MM.1S (cell line): ENCODE measurements around the gene TMEM141.

ENCODE experiments used
- DNase-seq: peaks from one replicate; pipeline ENCODE4 v3.0.0-alpha.2; 2015
- H2AFZ ChIP-seq: fragments of 300-600 bp; sonication (generic); 2 replicates; pipeline ENCODE4 v1.6.0; 2016; ENCODE audit warnings: antibody characterized with exemption, low read length
- H3F3A ChIP-seq: fragments of 300-600 bp; sonication (generic); 2 replicates; pipeline ENCODE4 v1.6.1; 2016; ENCODE audit warnings: mild to moderate bottlenecking, antibody characterized with exemption, low read length, moderate library complexity, mixed read lengths; ENCODE audit not compliant: insufficient read depth
- H3K27ac ChIP-seq: fragments of 300-600 bp; sonication (generic); 2 replicates; pipeline ENCODE4 v1.5.1; 2016; ENCODE audit warnings: mild to moderate bottlenecking, low read length
- H3K27me3 ChIP-seq: fragments of 300-600 bp; sonication (generic); replicated peaks from 2 replicates; pipeline ENCODE4 v1.6.0; 2016; ENCODE audit warnings: low read length; ENCODE audit not compliant: insufficient read depth
- H3K36me3 ChIP-seq: fragments of 300-600 bp; sonication (generic); replicated peaks from 2 replicates; pipeline ENCODE4 v1.6.1; 2016; ENCODE audit warnings: mild to moderate bottlenecking, low read length, mixed read lengths; ENCODE audit not compliant: insufficient read depth
- H3K4me1 ChIP-seq: fragments of 300-600 bp; sonication (generic); 2 replicates; pipeline ENCODE4 v1.6.1; 2016; ENCODE audit warnings: low read length, mixed read lengths
- H3K4me2 ChIP-seq: fragments of 300-600 bp; sonication (generic); 2 replicates; pipeline ENCODE4 v1.6.0; 2016; ENCODE audit warnings: low read depth, low read length
- H3K4me3 ChIP-seq: fragments of 300-600 bp; sonication (generic); 2 replicates; pipeline ENCODE4 v1.5.1; 2016; ENCODE audit warnings: low read length, mixed read lengths
- H3K79me2 ChIP-seq: fragments of 300-600 bp; sonication (generic); 2 replicates; pipeline ENCODE4 v1.6.1; 2016; ENCODE audit warnings: mixed run types, low read length, mixed read lengths
- H3K9ac ChIP-seq: fragments of 300-600 bp; sonication (generic); 2 replicates; pipeline ENCODE4 v1.6.1; 2016; ENCODE audit warnings: low read length, mixed read lengths
- H3K9me2 ChIP-seq: fragments of 300-600 bp; sonication (generic); replicated peaks from 2 replicates; pipeline ENCODE4 v1.6.1; 2016; ENCODE audit warnings: mild to moderate bottlenecking, low read length, mixed read lengths; ENCODE audit not compliant: insufficient read depth
- H3K9me3 ChIP-seq: fragments of 300-600 bp; sonication (generic); replicated peaks from 2 replicates; pipeline ENCODE4 v1.6.1; 2016; ENCODE audit warnings: mild to moderate bottlenecking, low read length, mixed read lengths; ENCODE audit not compliant: insufficient read depth
- H4K20me1 ChIP-seq: fragments of 300-600 bp; sonication (generic); 2 replicates; pipeline ENCODE4 v1.6.1; 2016; ENCODE audit warnings: mild to moderate bottlenecking, low read length, moderate library complexity, mixed read lengths; ENCODE audit not compliant: insufficient read depth
- CTCF ChIP-seq: fragments of 300-600 bp; sonication (generic); IDR thresholded peaks from 2 replicates; pipeline ENCODE4 v1.5.1; 2016; ENCODE audit warnings: antibody characterized with exemption, low read length, mixed read lengths
- EZH2 ChIP-seq: fragments of 300-600 bp; sonication (generic); optimal IDR thresholded peaks from 2 replicates; pipeline ENCODE3; 2017; ENCODE audit warnings: low read depth, mild to moderate bottlenecking, antibody characterized with exemption, low read length, mixed read lengths
- EZH2phosphoT487 ChIP-seq: fragments of 300-600 bp; sonication (generic); IDR thresholded peaks from 2 replicates; pipeline ENCODE4 v1.6.1; 2018; ENCODE audit warnings: antibody characterized with exemption, low read length

Gene TMEM141

GRCh38 chr9:136838314-136839228 lies 47.4 kb downstream of the TMEM141 start:
- TF ChIP-seq EZH2 (no peak), EZH2phosphoT487 (no peak), CTCF (no peak)
- no peak for DNase-seq
- H3K4me1 ChIP-seq, result peaks cover 7% of the 10 kb centered on the region; the same call in 1 of the 2 replicates

GRCh38 chr9:136839229-136840139 lies 48.3 kb downstream of the TMEM141 start:
- Histone ChIP-seq H3K9me3 (no peaks in the 10 kb centered on the region), H3K4me1 (peaks cover 7% of the 10 kb centered on the region; the same call in 1 of the 2 replicates), H3K9me2 (no peaks in the 10 kb centered on the region), H3K36me3 (no peaks in the 10 kb centered on the region), H3K4me3 (no peak overlapping the region), H3K79me2 (no peaks in the 10 kb centered on the region), H4K20me1 (no peaks in the 10 kb centered on the region), H3K27me3 (no peaks in the 10 kb centered on the region), H2AFZ (no peak overlapping the region), H3K9ac (no peak overlapping the region), H3F3A (peaks cover 8% of the 10 kb centered on the region), H3K27ac (no peak overlapping the region), H3K4me2 (no peak overlapping the region)
- DNase-seq, result no peak
- no peak for TF ChIP-seq CTCF
- no peak for TF ChIP-seq EZH2phosphoT487
- no peak for TF ChIP-seq EZH2

More at GRCh38 chr9:136838314-136839228, 47.4 kb downstream of the TMEM141 start:
- no peaks in the 10 kb centered on the region for H3K9me2 ChIP-seq
- no peak overlapping the region for H3K4me3 ChIP-seq
- no peaks in the 10 kb centered on the region for H3K36me3 ChIP-seq
- H2AFZ ChIP-seq, result no peak overlapping the region
- H3K27me3 ChIP-seq, result no peaks in the 10 kb centered on the region
- no peaks in the 10 kb centered on the region for H3K9me3 ChIP-seq
- no peaks in the 10 kb centered on the region for H3K79me2 ChIP-seq
- H3K27ac ChIP-seq, result no peak overlapping the region
- H3K4me2 ChIP-seq, result no peak overlapping the region
- H4K20me1 ChIP-seq, result no peaks in the 10 kb centered on the region
- H3K9ac ChIP-seq, result no peak overlapping the region
- peaks cover 8% of the 10 kb centered on the region for H3F3A ChIP-seq

DNA sequence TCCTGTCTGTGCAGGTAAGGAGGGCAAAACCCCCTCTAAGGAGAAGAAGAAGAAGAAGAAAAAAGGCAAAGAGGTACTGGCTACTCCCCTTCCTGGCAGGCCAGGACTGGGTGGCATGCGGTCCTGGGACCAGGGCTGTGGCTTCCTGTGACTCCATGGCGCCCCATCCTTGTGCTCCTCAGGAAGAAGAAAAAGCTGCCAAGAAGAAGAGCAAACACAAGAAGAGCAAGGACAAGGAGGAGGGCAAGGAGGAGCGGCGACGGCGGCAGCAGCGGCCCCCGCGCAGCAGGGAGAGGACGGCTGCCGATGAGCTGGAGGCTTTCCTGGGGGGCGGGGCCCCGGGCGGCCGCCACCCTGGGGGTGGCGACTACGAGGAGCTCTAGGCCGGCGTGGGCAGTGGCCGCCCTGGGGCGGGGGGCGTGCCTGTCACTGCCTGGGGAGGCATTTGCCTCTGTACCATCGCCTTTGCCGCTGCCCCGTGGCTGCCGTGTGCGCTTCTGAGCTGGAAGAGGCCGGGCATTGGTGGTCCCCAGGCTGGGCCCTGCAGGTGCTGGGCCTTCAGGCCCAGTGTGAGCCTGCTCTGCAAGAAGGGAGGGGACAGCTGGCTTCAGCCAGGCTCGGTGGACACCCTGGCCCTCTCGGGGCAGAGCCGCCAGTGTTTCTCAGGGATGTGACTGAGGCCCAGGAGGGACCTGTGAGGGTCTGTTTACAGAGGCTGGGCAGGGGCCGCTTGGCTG lies 49.2 kb downstream of the TMEM141 start:
- Histone ChIP-seq H3K9ac (no peak overlapping the region), H3F3A (peaks cover 8% of the 10 kb centered on the region), H2AFZ (no peak overlapping the region), H4K20me1 (no peaks in the 10 kb centered on the region), H3K79me2 (no peaks in the 10 kb centered on the region), H3K4me3 (no peak overlapping the region), H3K36me3 (no peaks in the 10 kb centered on the region), H3K4me1 (peaks cover 7% of the 10 kb centered on the region; the same call in 1 of the 2 replicates), H3K9me2 (no peaks in the 10 kb centered on the region), H3K27ac (no peak overlapping the region), H3K9me3 (no peaks in the 10 kb centered on the region), H3K4me2 (no peak overlapping the region), H3K27me3 (no peaks in the 10 kb centered on the region)
- DNase-seq, result no peak
- TF ChIP-seq EZH2 (no peak), EZH2phosphoT487 (no peak), CTCF (no peak)
